PFSK-1 (cell line): ENCODE data around the gene MBOAT2.

Experiments used
- FOXP2 ChIP-seq: optimal IDR thresholded peaks from 2 replicates; pipeline ENCODE3; 2011; ENCODE audit warnings: borderline replicate concordance, control low read depth, inconsistent platforms; ENCODE audit not compliant: insufficient read depth; ENCODE audit errors: extremely low read length, extremely low read depth
- POLR2AphosphoS5 ChIP-seq: IDR thresholded peaks from 2 replicates; pipeline ENCODE4 v1.6.1; 2012; ENCODE audit warnings: low read depth, mild to moderate bottlenecking, control low read depth, low read length, moderate library complexity
- REST ChIP-seq, 2 experiments: IDR thresholded peaks; 2 replicates each; pipeline versions ENCODE4 v1.6.1 to v1.8.0; 2011 to 2012; ENCODE audit warnings: low read depth in 2 of 2, low read length in 2 of 2, control low read depth in 1 of 2, inconsistent platforms in 1 of 2, mild to moderate bottlenecking in 1 of 2, moderate library complexity in 1 of 2; ENCODE audit not compliant: insufficient read depth in 1 of 2
- SIN3A ChIP-seq: IDR thresholded peaks from 2 replicates; pipeline ENCODE4 v1.6.1; 2012; ENCODE audit warnings: mild to moderate bottlenecking, low read length, moderate library complexity, borderline replicate concordance; ENCODE audit not compliant: insufficient read depth
- TAF1 ChIP-seq: IDR thresholded peaks from 2 replicates; pipeline ENCODE4 v1.6.1; 2012; ENCODE audit warnings: low read length, control low read depth, borderline replicate concordance; ENCODE audit not compliant: insufficient read depth

Gene MBOAT2

GRCh38 chr2:8922431-8922830 lies 81.1 kb downstream of the MBOAT2 start:
- TF ChIP-seq POLR2AphosphoS5 = no peak
- no peak for TF ChIP-seq TAF1
- no peak for TF ChIP-seq FOXP2
- no peak for TF ChIP-seq SIN3A
- TF ChIP-seq REST (IDR thresholded peaks at IDR 0.05; ENCODE audit: insufficient read depth in 1 of 2, low read depth in 2 of 2, low read length in 2 of 2) = no peak

DNA sequence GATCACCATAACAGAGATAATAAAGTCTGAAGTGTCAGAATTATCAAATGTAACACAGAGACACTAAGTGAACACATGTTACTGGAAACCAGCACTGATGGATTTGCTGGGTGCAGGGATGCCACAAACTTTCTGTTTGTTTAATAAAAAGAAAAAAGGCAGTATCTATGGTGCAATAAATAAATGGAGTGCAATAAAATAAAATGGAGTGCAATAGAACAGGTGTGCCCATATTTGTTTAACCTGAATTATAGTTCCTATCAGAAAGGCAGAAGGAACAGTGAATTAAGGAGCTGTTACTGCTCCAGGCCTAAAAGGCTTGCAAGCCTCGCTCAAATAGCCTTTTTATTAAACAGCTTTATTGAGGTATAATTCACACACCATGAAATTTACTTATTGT lies 85.1 kb downstream of the MBOAT2 start:
- TF ChIP-seq POLR2AphosphoS5 (no peak), REST (IDR thresholded peaks at IDR 0.05; ENCODE audit: insufficient read depth in 1 of 2, low read depth in 2 of 2, low read length in 2 of 2) (no peak), FOXP2 (no peak)

DNA sequence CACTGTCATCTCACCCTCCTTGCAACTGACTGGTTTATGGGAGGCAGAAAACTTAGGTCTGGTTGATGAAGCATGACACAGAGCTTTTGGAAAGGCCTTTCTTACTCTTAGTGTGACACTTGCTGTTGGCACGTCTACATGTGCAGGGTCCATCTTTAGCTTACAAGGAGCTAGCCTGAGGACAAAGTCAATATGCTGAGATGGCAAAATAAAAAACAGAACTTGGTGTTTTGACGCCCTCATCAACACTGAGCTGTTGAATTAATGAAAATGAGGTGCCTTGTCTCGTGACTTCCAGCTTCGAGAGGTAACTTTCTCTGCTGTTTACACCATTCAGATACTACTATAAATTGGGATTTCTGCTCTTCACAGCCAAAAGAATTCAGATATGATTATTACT lies 87.5 kb downstream of the MBOAT2 start:
- TF ChIP-seq SIN3A = no peak
- TF ChIP-seq FOXP2 = no peak
- no peak for TF ChIP-seq TAF1
- no peak for TF ChIP-seq POLR2AphosphoS5
- TF ChIP-seq REST (IDR thresholded peaks at IDR 0.05; ENCODE audit: insufficient read depth in 1 of 2, low read depth in 2 of 2, low read length in 2 of 2) = no peak

GRCh38 chr2:8907764-8908288 lies 95.7 kb downstream of the MBOAT2 start:
- no peak for TF ChIP-seq FOXP2
- TF ChIP-seq SIN3A = no peak
- no peak for TF ChIP-seq REST (IDR thresholded peaks at IDR 0.05; ENCODE audit: insufficient read depth in 1 of 2, low read depth in 2 of 2, low read length in 2 of 2)
- no peak for TF ChIP-seq POLR2AphosphoS5
- TF ChIP-seq TAF1 = no peak
